Caki2 (cell line): ENCODE data around the gene THADA. TPM values are rescaled to one million over a fixed set of nuclear protein-coding genes. Genes with fewer than 3 reads are reported as not detected.

Experiments
- DNase-seq: peaks from one replicate; pipeline ENCODE4 v3.0.0-alpha.2; 2015; ENCODE audit warnings: low read depth
- in situ Hi-C: cut with HindIII; loops from 2 replicates; pipeline ENCODE4 v1.10.0; 2016; ENCODE audit warnings: low sequenced_read_pairs, low pct_unique_long_range_greater_than_20kb, mixed read lengths
- total RNA-seq: library from RNA; depleted of rRNA; stranded (reverse); fragments of >200 nt; shearing (Covaris generic); gene quantifications from 2 replicates; pipeline ENCODE4 v1.2.3, GENCODE V29; 2014; ENCODE audit warnings: low replicate concordance

The THADA gene
- total RNA-seq, 1 experiment from 2014 or later, result 30.0 TPM

GRCh38 chr2:43481927-43482542 is 113.8 kb downstream of the THADA start:
- in situ Hi-C loops, result no loop called here
- DNase-seq, result no peak

DNA sequence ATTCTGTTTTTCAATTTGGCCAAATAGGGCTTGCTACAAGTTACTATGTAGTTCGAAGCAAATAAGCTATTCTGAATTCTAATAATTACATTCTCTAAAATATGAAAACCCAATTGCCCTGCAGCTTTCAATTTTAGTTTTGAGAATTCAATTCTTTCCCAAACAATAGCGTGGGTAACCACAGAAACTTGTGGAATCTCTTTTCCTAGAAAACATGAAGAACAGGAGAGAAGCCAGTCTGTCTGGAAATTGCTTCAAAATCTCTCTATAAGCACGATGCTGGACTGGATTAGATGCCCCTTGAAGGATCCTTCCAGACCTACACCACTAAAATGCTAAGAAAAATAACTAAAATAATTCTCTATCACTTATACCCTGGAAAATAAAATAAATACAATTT is 115.0 kb downstream of the THADA start:
- in situ Hi-C loops, result no loop called here
- DNase-seq, result no peak

GRCh38 chr2:43478412-43479086 is 117.3 kb downstream of the THADA start:
- in situ Hi-C loops, result no loop called here
- no peak for DNase-seq

DNA sequence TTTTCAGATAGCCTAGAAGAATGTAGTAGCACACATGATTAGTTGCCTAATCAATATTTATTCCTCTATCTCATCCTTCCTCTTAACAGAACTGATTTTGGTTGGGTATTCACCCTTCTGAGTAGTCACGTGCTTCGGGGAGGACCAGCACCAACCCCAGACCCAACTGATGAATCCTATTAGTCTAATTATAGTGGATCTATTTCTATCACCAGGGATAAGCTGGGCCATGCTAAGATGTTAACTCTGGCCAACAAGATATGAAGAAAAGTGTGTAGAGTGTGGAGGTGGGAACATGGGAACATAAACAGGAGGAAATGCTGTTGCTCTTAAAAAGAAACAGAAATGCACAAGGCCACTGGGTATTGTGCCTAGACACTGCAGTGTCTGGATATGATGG is 119.9 kb downstream of the THADA start:
- in situ Hi-C loops, result no loop called here
- DNase-seq, result no peak

- in situ Hi-C loops, result no loop called here
- no peak for DNase-seq
Measured at GRCh38 chr2:43475137-43475846, 120.5 kb downstream of the THADA start.

GRCh38 chr2:43474273-43474672 is 121.6 kb downstream of the THADA start:
- DNase-seq, result no peak
- in situ Hi-C loops, result no loop called here

- no peak for DNase-seq
- in situ Hi-C loops, result no loop called here
Measured at GRCh38 chr2:43473767-43474166, 122.1 kb downstream of the THADA start.

- in situ Hi-C loops, result no loop called here
- DNase-seq, result no peak
Measured at GRCh38 chr2:43472527-43473194, 123.2 kb downstream of the THADA start.

DNA sequence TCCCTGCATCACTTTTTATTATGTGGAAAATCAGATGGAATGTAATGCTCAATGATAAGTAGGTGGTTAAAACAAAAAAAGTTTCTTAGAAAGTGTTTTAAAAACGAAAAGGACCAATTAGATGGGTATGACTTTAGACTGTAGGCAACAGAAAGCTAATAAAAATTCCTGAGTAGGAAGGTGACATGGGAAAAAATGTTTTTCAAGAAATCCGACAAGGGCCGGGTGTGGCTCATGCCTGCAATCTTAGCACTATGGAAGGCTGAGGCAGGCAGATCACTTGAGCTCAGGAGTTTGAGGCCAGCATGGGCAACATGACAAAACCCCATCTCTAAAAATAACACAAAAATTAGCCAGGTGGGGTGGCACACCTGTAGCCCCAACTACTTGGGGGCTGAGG is 126.1 kb downstream of the THADA start:
- in situ Hi-C loops, result loop anchor here (10.0 kb wide), 1 partner anchor 655 kb away; no protein-coding TSS in a partner anchor
- no peak for DNase-seq

GRCh38 chr2:43469094-43469493 is 126.7 kb downstream of the THADA start:
- DNase-seq, result no peak
- in situ Hi-C loops, result loop anchor here (10.0 kb wide), 1 partner anchor 654 kb away; no protein-coding TSS in a partner anchor

DNA sequence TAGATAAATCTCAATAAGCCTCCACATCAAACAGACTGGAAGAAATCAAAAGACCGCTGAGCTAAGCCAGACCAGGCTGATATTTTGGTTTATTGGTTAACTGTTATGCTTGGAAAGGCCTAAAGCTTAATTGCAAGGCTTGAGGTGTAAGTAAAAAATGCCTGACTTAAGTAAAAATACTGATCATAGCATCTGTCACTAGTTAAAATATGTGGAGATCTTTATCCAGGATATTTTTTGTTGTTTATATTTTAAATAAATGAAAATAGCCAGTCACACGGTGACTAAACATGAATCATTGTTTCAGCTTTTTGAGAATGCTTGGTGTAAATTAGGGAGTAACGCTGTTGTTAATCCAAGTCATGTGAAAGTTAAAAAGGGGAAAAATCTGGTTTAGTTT is 127.9 kb downstream of the THADA start:
- in situ Hi-C loops, result loop anchor here (10.0 kb wide), 1 partner anchor 653 kb away; no protein-coding TSS in a partner anchor
- DNase-seq, result peak; percentile 47

DNA sequence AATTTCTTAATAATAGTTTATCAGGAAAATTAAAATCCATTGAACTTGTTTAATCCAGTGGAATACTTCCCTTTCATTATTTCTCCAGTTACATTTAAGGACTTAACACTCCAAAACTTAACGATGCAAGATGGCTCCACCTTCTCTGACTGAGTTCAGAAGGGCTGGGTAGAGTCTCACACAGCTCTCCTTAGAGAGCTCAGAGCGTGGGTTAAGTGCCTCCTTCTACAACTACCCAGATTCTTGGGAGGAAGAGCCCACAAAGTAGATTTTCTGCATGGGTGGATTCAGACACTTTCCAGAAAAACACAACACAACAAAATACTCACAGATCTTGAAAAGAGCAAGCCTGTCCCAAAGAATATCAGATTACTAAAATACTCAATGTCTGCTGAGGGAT is 130.6 kb downstream of the THADA start:
- DNase-seq, result no peak
- in situ Hi-C loops, result loop anchor here (10.0 kb wide), 1 partner anchor 650 kb away; no protein-coding TSS in a partner anchor

DNA sequence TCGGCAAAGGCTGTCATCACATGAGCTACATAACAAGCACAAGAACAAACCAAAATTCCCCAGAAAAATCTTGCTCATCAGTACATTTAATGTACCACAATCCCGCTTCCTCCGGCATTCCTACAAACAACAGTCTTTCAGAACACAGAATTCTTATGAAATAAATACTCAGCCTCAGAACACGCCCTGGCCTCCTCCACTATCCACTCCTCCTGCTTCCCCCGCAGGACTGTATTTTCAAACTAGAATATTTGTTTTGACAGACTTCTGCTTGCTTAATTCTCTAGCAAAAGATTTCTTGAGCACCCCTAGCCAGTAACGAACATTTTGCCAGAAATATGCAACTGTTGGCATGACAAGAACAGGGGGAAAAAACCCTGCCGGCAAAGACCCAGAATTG is 131.2 kb downstream of the THADA start:
- DNase-seq, result no peak
- in situ Hi-C loops, result loop anchor here (10.0 kb wide), 1 partner anchor 650 kb away; no protein-coding TSS in a partner anchor

DNA sequence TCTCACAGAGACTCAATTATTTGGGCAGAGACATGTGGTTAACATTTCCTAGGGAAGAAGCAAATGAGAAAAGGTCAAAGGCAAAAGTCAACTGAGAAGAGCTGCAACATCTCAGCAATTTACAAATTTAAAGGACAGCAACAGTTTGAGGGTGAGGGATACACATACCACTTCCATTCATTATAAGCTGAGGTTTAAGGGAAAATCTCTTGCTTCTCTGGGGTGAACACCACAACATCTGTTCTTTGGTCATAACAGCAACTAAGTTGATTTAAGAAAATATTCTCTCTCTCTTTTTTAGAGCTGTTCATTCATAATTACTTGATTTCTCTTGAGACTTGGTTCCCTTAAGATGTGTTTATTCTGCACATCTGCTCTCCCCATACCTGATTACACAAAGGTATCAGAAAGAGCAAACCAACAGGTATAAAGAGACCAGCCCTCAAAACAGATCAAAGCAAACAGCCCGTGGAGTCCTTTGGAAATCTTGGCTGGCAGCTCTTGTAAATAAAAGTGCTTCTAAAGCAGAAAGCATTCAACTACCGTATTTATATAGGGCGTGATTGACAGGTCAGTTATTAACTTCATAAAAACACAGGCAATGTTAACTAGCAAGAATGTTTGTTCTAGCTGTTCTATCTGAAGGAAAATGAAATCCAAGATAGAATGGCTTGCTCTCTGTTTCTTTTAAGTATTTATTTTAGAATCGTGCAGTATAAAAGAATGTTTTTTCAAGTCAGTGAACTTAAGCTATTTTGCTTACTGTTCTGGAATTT is 132.8 kb downstream of the THADA start:
- peak; percentile 66 for DNase-seq

GRCh38 chr2:43461453-43462073 is 134.3 kb downstream of the THADA start:
- in situ Hi-C loops, result loop anchor here (10.0 kb wide), 1 partner anchor 647 kb away; no protein-coding TSS in a partner anchor
- no peak for DNase-seq

More for the DNA sequence above, 132.8 kb downstream of the THADA start:
- in situ Hi-C loops, result loop anchor here (10.0 kb wide), 1 partner anchor 648 kb away; no protein-coding TSS in a partner anchor

- in situ Hi-C loops, result loop anchor here (10.0 kb wide), 1 partner anchor 646 kb away; no protein-coding TSS in a partner anchor
- no peak for DNase-seq
Measured at GRCh38 chr2:43460611-43461365, 135.1 kb downstream of the THADA start.

- no peak for DNase-seq
- in situ Hi-C loops, result loop anchor here (10.0 kb wide), 1 partner anchor 645 kb away; no protein-coding TSS in a partner anchor
Measured at GRCh38 chr2:43460174-43460546, 135.7 kb downstream of the THADA start.
